Endothelial cell of umbilical vein (primary cell): ENCODE measurements around the gene MIS12.

Experiments
- EZH2 ChIP-seq: IDR thresholded peaks from 2 replicates; pipeline ENCODE4 v1.6.1; 2012; ENCODE audit warnings: borderline replicate concordance, low read depth, mild to moderate bottlenecking, moderate library complexity, low read length, inconsistent platforms; ENCODE audit not compliant: severe bottlenecking
- FOS ChIP-seq: IDR thresholded peaks from 2 replicates; pipeline ENCODE4 v1.6.1; 2011; ENCODE audit warnings: mild to moderate bottlenecking, low read length, moderate library complexity, borderline replicate concordance; ENCODE audit not compliant: insufficient read depth
- JUN ChIP-seq: IDR thresholded peaks from 2 replicates; pipeline ENCODE4 v1.6.1; 2011; ENCODE audit warnings: borderline replicate concordance, low read depth; ENCODE audit not compliant: insufficient read length, insufficient read depth
- MYC ChIP-seq: IDR thresholded peaks from one replicate; pipeline ENCODE4 v1.6.1; 2011; ENCODE audit warnings: mild to moderate bottlenecking, low read depth, low read length
- POLR2A ChIP-seq: IDR thresholded peaks from 2 replicates; pipeline ENCODE4 v1.6.1; 2012; ENCODE audit warnings: low read depth, mild to moderate bottlenecking, control low read depth, low read length
- POLR2AphosphoS5 ChIP-seq: IDR thresholded peaks from 2 replicates; pipeline ENCODE4 v1.6.1; 2012; ENCODE audit warnings: low read depth, mild to moderate bottlenecking, control low read depth, low read length, moderate library complexity; ENCODE audit not compliant: insufficient read depth
- TF ChIP-seq, protein P1 (sequence below), 2 donors: IDR thresholded peaks; 1 replicate in 1 of 2; 2 replicates in 1 of 2; pipeline ENCODE4 v1.5.1; 2011; ENCODE audit warnings: low read length in 2 of 2, mild to moderate bottlenecking in 2 of 2, moderate library complexity in 2 of 2, control low read depth in 1 of 2, inconsistent platforms in 1 of 2, low read depth in 1 of 2; ENCODE audit not compliant: insufficient read depth in 1 of 2; ENCODE audit errors: extremely low read depth in 1 of 2
- TF ChIP-seq, protein P2 (sequence below): IDR thresholded peaks from 2 replicates; pipeline ENCODE4 v1.6.1; 2011; ENCODE audit not compliant: insufficient read depth, insufficient read length

DNA sequence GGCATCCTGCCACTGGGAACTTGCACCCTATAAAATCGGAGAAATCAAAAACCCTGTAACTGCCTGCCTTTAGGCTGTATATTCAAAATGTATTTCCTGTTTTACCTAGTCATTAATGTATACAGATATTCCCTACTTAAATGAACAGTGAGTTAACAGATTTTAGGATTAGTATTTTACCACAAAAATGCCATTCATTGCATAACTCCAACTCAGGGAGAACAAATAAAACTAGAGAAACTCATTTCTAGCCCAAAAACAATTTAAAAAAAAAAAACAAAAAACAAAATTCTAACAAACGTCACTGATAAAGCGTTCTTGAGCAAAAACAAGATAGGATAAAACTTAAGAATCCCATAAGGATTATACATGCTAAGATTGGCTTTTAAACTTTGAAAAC is 13.9 kb upstream of the MIS12 start:
- TF ChIP-seq, protein P1, sequence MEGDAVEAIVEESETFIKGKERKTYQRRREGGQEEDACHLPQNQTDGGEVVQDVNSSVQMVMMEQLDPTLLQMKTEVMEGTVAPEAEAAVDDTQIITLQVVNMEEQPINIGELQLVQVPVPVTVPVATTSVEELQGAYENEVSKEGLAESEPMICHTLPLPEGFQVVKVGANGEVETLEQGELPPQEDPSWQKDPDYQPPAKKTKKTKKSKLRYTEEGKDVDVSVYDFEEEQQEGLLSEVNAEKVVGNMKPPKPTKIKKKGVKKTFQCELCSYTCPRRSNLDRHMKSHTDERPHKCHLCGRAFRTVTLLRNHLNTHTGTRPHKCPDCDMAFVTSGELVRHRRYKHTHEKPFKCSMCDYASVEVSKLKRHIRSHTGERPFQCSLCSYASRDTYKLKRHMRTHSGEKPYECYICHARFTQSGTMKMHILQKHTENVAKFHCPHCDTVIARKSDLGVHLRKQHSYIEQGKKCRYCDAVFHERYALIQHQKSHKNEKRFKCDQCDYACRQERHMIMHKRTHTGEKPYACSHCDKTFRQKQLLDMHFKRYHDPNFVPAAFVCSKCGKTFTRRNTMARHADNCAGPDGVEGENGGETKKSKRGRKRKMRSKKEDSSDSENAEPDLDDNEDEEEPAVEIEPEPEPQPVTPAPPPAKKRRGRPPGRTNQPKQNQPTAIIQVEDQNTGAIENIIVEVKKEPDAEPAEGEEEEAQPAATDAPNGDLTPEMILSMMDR (IDR thresholded peaks at IDR 0.05; ENCODE audit: extremely low read depth in 1 of 2, insufficient read depth in 1 of 2, low read depth in 1 of 2, low read length in 2 of 2), result no peak
- TF ChIP-seq POLR2A (no peak), EZH2 (no peak), POLR2AphosphoS5 (no peak), MYC (no peak), JUN (no peak), FOS (no peak)
- TF ChIP-seq, protein P2, sequence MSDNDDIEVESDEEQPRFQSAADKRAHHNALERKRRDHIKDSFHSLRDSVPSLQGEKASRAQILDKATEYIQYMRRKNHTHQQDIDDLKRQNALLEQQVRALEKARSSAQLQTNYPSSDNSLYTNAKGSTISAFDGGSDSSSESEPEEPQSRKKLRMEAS, result no peak
